Measurements from ENCODE around the gene NNMT.

The NNMT gene

GRCh38 chr11:114260483-114260882, 35.7 kb upstream of the NNMT start:
- no peak for DNase-seq
- intact Hi-C loops (cut with DNase I) = loop anchor here (2.0 to 5.0 kb wide), 3 partner anchors 224 to 363 kb away; no protein-coding TSS in a partner anchor

DNA sequence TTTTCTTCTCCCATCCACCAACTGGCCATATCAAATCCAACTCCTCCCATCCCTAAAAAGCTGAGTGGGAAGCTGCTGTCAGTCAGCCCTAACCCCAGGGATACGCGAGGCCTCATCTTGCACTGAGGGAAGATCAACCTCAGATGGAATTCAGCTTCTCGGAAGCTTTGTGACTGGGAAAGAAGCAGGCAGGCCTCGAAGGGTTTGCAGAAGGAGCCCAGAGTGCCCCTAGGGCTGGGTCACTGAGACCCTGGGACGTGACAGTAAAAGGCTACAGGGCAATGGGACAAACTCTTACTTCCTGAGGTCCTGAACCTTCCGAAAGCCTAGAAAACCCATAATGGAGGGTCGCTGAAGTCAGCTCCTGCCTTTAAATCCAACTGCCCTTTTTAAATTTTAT, 34.4 kb upstream of the NNMT start:
- no peak for DNase-seq
- intact Hi-C loops (cut with DNase I) = loop anchor here (2.0 to 5.0 kb wide), 3 partner anchors 225 to 364 kb away; no protein-coding TSS in a partner anchor

- intact Hi-C loops (cut with DNase I) = loop anchor here (5.0 kb wide), 1 partner anchor 366 kb away; no protein-coding TSS in a partner anchor
Observed at GRCh38 chr11:114262681-114263512, 33.3 kb upstream of the NNMT start.

DNA sequence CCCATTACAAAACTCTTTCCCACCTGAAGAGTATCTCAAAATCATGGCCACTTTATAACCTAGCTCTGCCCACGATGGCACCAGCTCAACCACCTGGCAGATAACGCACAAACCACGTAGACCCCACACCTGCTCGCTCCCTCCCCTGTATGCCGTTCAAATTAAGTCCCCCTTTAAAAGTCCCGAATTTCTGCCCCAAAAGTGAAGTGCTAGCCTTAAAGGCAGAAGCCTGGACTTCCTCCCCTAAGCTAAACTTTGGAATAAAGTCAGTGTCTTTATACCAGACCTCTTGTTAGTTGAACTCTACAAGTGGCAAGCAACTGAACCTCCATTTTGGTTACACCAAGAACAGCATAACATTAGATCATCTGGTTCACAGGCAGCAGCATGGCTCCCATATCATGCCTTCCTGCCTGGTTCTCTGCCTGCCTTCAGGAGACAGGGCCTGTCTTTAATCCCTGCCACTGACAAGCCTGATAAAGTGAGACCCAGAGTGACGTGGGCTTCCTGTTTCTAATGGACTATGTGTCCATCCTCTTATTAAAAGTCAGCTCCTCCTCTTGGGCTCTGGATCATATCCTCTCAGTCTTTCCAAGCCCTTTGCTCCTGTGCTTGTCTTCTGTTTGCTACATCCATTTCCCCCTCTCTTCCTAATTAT, 32.6 kb upstream of the NNMT start:
- intact Hi-C loops (cut with DNase I) = loop anchor here (5.0 kb wide), 1 partner anchor 366 kb away; no protein-coding TSS in a partner anchor
- DNase-seq = no peak

More at GRCh38 chr11:114262681-114263512, 33.3 kb upstream of the NNMT start:
- DNase-seq = peak in 29 of 42 donors; percentile 30 to 80 (median 54)

- intact Hi-C loops (cut with DNase I) = loop anchor here (5.0 kb wide), 1 partner anchor 367 kb away; no protein-coding TSS in a partner anchor
- DNase-seq = no peak
Observed at GRCh38 chr11:114264381-114264780, 31.8 kb upstream of the NNMT start.

- intact Hi-C loops (cut with DNase I) = no loop called here
- DNase-seq = peak in 1 of 42 donors; percentile 11
Observed at GRCh38 chr11:114265122-114265878, 30.9 kb upstream of the NNMT start.

GRCh38 chr11:114269498-114269897, 26.7 kb upstream of the NNMT start:
- intact Hi-C loops (cut with DNase I) = no loop called here
- peak in 1 of 42 donors; percentile 17 for DNase-seq

DNA sequence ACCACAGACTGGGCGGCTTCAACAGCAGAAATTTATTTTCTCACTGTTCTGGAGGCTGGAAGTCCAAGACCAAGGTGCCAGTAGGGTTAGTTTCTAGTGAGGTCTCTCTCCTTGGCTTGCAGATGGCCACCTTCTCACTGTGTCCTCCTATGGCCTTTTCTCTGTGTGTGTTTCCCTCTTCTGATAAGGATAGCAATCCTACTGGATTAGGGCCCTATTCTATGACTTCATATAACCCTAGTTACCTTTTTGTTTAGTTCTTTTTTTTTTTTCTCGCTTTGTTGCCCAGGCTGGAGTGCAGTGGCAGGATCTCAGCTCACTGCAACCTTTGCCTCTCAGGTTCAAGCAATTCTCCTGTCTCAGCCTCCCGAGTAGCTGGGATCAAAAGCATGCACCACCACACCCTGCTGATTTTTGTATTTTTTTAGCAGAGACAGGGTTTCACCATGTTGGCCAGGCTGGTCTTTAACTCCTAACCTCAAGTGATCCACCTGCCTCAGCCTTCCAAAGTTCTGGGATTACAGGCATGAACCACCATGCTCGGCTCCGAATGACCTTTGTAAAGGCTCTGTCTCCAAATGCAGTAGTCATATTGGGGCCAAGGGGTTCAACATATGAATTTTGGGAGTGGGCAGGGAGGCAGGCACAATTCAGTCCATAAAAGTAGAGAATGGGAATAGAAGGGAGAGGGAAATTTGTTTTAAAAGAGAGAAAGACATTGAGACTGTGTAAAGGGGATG, 25.5 kb upstream of the NNMT start:
- intact Hi-C loops (cut with DNase I) = no loop called here
- DNase-seq = peak in 1 of 42 donors; percentile 8

- peak in 1 of 42 donors; percentile 13 for DNase-seq
- intact Hi-C loops (cut with DNase I) = no loop called here
Observed at GRCh38 chr11:114271316-114271715, 24.9 kb upstream of the NNMT start.

GRCh38 chr11:114272311-114272710, 23.9 kb upstream of the NNMT start:
- intact Hi-C loops (cut with DNase I) = no loop called here
- no peak for DNase-seq

DNA sequence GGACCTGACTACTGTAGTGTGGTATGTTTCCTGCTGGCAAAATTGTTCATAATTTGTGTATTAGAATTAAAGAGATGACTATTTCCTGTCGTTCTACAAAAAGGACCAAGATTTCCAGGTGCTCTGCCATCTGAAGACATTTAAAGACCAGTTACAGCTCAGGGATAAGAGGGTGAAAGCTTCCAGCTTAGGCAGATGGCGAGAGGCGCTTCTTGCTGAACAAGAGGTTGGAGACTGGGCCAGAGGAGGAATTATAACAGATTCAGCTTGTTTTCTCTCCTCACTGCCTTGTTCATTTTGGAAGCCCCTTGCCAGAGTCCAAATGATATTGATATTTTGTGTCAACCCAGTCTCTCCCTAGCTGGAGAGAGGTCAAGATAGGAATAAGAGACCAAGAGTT, 23.1 kb upstream of the NNMT start:
- intact Hi-C loops (cut with DNase I) = no loop called here

GRCh38 chr11:114273890-114274635, 22.1 kb upstream of the NNMT start:
- no peak for DNase-seq
- intact Hi-C loops (cut with DNase I) = no loop called here

More for the DNA sequence above, 23.1 kb upstream of the NNMT start:
- DNase-seq = peak in 2 of 42 donors; percentile 14 to 17

- DNase-seq = peak in 2 of 42 donors; percentile 7 to 22
- intact Hi-C loops (cut with DNase I) = no loop called here
Observed at GRCh38 chr11:114274637-114275036, 21.6 kb upstream of the NNMT start.

DNA sequence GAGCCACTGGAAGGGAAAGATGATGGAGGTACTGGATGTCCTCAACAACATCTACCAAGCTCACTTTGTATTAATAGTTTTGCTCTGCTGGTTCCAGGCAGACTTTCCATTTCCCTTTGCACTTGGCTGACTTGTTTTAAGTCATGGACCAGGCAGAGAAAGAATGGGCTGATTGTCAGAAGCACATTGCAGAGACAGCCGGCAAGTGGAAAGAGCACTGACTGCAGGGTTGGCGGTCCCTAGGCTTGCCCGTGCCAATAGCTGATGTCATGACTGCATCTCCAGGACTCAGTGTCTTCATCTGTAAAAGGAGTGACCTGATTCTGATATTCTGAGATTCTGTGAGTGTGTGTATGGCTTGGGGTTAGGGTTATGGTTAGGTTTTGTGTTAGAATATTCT, 20.9 kb upstream of the NNMT start:
- DNase-seq = peak in 16 of 42 donors; percentile 22 to 70 (median 38)
- intact Hi-C loops (cut with DNase I) = no loop called here

DNA sequence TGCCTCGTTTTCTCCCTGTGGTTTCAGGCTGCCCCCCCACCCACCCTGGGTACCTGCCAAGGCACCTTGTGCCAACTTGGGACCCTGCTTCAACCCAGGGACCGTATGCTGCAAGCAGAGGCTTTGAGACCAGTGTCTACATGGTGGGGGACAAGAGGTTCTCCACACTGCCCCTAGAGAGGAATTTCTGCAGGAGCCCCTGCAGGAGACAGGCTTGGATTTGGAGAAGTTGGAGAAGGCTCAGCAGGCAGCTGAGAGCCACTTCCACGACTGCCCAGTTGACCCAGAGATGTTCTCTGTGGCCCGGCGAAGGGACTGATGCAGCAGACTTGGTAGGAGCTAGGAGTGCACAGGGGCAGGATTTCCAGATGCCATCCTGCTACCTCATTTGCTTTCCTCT, 20.1 kb upstream of the NNMT start:
- peak in 2 of 42 donors; percentile 28 to 31 for DNase-seq
- intact Hi-C loops (cut with DNase I) = no loop called here

- intact Hi-C loops (cut with DNase I) = no loop called here
- DNase-seq = peak in 1 of 42 donors; percentile 21
Observed at GRCh38 chr11:114277637-114278341, 18.4 kb upstream of the NNMT start.

- intact Hi-C loops (cut with DNase I) = no loop called here
- no peak for DNase-seq
Observed at GRCh38 chr11:114278342-114279065, 17.7 kb upstream of the NNMT start.
